ENCODE data around the gene PSD4.

DNA sequence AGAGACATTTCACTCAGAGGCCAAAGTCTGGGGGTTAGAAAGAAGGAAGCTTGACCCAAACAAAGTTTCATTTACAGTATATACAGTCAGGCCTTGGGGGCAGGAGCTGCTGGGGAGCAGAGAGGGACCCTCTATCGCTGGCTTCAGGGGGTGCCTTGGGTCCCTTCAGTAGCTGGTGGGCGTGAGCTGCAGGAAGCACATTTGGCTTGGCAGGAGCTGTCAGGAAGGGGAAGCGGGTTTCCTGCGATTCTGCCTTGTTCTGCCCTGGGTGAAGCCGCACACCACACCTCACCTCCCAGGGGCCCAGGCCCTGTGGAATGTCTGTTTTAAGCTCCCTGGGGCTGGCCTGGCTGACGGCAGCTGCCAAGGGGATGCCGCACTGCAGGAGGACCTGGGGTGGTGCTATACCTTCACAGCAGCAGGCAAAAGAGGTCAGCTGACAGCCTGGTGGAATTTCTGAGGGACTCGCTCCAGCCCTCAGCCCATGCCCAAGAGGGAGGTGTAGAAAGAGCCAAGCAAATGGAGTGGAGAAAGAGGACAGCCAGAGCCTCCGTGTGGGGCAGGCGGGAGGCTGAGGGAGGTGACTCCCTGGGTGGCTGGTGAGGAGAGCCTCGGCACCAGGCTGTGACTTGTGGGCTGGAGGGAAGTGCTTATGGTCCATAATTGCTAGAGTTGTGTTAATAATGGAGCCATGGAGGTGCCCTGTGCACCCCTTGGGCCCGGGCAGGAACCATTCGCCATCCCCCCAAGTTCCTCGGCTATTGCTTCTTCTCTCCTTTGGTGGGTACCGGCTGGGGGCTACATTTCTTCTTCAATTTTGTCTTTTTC is 43.9 kb downstream of the PSD4 start:
- TF ChIP-seq CTCF (IDR thresholded peaks at IDR 0.05; ENCODE audit: insufficient read depth, low read length), result no peak
- TF ChIP-seq POLR2AphosphoS5 (IDR thresholded peaks at IDR 0.05; ENCODE audit: low read depth), result no peak
- no peak for TF ChIP-seq SPI1 (IDR thresholded peaks at IDR 0.05; ENCODE audit: borderline replicate concordance, low read depth)
- TF ChIP-seq REST (IDR thresholded peaks at IDR 0.05; ENCODE audit: insufficient replicate concordance, low read depth), result no peak
- TF ChIP-seq GABPA (IDR thresholded peaks at IDR 0.05; ENCODE audit: low read depth), result no peak
